ES-I3 (cell line): ENCODE measurements around the gene PTPN14.

Experiments
- H3K36me3 ChIP-seq: 2 replicates; pipeline ENCODE4 v1.6.1; 2013; ENCODE audit warnings: mild to moderate bottlenecking, low read length, control low read depth, moderate library complexity; ENCODE audit not compliant: insufficient read depth
- H3K4me1 ChIP-seq: 2 replicates; pipeline ENCODE4 v1.6.1; 2013; ENCODE audit warnings: mild to moderate bottlenecking, control low read depth, low read length; ENCODE audit not compliant: insufficient read depth
- H3K9ac ChIP-seq: 2 replicates; pipeline ENCODE4 v1.6.1; 2013; ENCODE audit warnings: low read depth, mild to moderate bottlenecking, low read length, moderate library complexity
- H3K9me3 ChIP-seq: 2 replicates; pipeline ENCODE4 v1.6.1; 2013; ENCODE audit warnings: mild to moderate bottlenecking, low read length, moderate library complexity; ENCODE audit not compliant: control insufficient read depth, insufficient read depth

Gene PTPN14

DNA sequence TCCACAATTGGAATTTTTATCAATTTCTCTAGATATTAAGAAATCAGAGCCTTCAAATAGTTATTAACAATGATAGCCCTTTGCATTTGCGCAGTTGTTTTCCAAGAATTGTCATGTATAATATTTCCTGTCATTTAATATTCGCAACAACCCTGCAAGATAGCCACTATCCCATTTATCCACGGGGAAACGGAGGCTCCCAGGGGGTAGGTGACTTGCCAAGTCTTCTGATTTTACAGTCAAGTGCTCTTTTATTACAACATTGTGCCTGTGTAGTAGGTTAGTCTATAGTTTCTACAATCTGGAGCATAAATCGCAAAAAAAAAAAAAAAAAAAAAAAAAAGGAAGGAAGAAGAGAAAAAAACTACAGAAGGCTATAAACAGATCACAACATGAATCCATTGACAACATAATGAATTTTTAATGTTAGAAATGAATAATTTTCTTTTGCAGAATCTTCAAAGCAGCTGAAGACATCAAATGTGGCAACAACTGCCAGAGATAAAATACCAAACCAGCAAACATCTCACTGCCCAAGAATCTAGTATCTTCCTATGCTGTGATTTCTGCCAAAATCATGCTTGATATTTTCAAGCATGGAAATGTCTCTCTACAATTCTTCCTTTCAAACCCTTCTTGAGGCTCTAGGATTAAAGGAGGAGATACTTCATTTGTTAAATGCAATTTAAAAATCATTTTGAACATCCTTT lies 125.5 kb downstream of the PTPN14 start:
- Histone ChIP-seq H3K9ac (no peak overlapping the region), H3K4me1 (peaks cover 31% of the 10 kb centered on the region), H3K36me3 (no peaks in the 10 kb centered on the region)

DNA sequence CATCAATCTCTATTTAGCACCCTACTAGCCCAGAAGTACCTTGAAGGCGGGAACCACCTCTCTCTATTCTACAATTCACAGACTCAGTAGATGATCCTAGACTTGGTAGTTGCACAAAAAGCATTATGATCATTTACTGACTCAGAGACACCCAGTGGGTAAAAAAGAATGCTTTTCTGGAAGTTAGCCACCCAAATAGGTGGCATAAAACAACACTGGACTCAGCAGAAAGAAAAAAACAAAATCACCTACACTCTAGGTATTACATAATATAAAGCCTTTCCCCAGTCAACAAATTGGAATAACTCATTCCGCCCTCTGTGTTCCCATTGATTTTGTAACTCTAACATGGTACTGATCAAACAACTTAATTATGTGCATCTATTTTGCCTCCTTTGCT lies 126.3 kb downstream of the PTPN14 start:
- H3K9ac ChIP-seq = no peak overlapping the region
- peaks cover 35% of the 10 kb centered on the region for H3K4me1 ChIP-seq
- H3K36me3 ChIP-seq = no peaks in the 10 kb centered on the region
- H3K9me3 ChIP-seq = no peaks in the 10 kb centered on the region

More for the DNA sequence above, 125.5 kb downstream of the PTPN14 start:
- H3K9me3 ChIP-seq = no peaks in the 10 kb centered on the region

DNA sequence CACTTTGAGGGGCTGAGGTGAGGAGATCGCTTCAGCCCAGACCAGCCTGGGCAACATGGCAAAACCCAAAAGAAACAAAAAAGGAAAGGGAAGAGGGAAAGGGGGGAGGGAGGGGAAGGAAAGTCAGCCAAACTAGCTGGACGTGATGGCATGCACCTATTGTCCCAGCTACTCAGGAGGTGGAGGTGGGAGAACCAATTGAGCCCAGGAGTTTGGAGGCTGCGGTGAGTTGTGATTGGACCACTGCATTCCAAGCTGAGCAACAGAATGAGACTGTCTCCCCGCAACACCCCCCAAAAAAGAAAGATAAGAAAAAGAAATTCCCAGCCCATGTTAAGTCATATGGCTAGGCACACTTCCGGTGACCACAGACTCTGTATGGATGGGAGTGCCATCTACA lies 128.4 kb downstream of the PTPN14 start:
- Histone ChIP-seq H3K9ac (no peak overlapping the region), H3K9me3 (no peaks in the 10 kb centered on the region), H3K4me1 (peaks cover 40% of the 10 kb centered on the region), H3K36me3 (no peaks in the 10 kb centered on the region)

DNA sequence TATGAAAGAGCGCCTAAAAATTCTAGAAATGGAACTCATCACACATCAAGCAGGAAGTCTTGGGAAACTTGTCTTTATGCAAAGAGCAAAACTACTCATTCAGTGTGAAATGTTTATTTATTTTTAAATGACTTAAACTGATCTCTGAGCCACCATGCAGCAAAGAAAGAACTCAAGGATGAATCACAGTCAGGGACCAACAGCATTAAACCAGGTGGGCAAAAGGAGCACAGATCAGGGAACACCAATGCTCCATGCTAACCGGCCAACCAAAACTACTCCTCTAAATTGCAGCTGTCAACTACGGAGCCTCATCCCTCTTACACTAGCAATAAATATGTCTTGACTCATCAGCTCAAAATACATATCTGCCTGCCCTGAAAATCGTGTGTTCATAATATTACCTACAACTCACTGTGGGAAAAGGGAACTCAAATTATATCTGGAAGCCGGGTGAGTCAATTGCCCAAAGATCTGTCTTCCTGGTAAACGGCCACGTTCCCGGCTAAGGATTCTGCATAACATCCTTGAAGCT lies 129.2 kb downstream of the PTPN14 start:
- H3K36me3 ChIP-seq = no peaks in the 10 kb centered on the region
- H3K9me3 ChIP-seq = no peaks in the 10 kb centered on the region
- no peak overlapping the region for H3K9ac ChIP-seq
- peaks cover 32% of the 10 kb centered on the region for H3K4me1 ChIP-seq

DNA sequence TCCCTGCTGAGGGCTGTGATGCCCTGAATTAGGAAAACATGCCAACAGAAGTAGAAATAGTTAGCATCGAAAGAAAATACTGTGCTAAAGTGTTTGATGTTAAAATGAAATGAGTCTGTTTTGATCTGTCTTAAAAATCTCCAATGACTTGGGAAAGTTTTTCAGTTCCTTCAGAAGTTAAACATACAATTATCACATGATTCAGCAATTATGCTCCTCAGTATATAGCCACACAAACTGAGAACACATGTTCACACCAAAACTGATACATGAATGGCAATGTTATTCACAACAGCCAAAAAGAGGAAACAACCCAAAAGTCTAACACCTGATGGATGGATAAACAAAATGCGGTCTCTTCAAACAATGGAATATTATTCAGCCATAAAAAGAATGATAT lies 130.6 kb downstream of the PTPN14 start:
- Histone ChIP-seq H3K9me3 (no peaks in the 10 kb centered on the region), H3K4me1 (peaks cover 32% of the 10 kb centered on the region), H3K36me3 (no peaks in the 10 kb centered on the region), H3K9ac (no peak overlapping the region)

DNA sequence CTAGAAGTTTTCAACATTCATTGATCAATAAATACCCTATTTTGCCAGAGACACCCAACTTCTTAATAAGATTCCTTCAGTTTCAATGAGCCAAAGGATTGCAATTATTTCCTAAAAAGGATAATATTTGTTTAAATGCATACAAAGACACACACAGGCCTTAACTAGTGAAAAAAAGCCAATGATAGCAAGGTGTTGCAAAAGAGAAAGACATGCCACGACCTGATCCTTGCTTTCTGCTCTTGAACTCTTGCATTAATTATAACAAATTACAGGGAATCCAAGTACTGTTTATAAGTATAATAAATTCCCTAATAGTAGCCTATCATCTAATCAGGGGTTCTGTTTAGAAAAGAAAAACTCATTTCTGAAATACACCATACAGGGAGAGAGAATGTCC lies 131.1 kb downstream of the PTPN14 start:
- Histone ChIP-seq H3K4me1 (peaks cover 34% of the 10 kb centered on the region), H3K36me3 (no peaks in the 10 kb centered on the region), H3K9ac (no peak overlapping the region), H3K9me3 (no peaks in the 10 kb centered on the region)

DNA sequence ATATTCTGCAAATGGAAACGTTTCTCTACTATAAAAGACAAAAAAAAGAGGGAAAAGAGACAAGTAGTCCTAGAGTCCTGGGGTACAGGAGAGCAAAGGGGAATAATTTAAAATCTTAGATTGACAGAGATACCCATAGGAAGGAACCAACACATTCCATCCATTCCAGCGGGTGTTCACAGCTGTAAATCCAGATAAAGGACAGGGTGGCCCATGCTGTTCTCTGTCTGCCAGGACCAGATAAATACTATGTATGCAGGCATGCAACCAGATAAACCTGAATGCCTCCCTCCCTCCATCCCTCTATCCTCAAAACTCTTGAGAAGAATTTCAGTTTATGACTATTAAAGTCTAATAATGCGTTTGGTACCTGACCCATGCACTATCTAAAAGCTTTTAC lies 131.8 kb downstream of the PTPN14 start:
- Histone ChIP-seq H3K9me3 (no peaks in the 10 kb centered on the region), H3K36me3 (no peaks in the 10 kb centered on the region), H3K4me1 (peaks cover 41% of the 10 kb centered on the region), H3K9ac (no peak overlapping the region)

DNA sequence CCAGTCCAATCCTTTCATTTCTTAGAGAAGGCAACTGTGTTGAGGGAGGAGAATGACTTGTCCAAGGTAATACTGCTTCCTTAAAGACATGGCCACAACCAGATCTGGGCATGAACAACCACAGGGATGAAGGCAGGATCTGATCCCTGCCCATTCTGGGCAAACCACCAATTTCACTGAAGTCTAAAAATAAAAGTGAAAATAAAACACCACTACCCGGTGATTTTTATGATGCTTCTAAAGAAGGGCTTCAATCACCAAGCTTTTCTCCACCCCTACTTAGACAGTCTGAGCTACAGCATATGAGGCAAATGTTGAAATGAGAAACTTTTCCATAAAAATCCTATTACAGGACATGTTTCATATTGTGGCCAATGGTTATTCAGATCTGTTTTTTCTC lies 133.0 kb downstream of the PTPN14 start:
- Histone ChIP-seq H3K9ac (no peak overlapping the region), H3K9me3 (no peaks in the 10 kb centered on the region), H3K36me3 (no peaks in the 10 kb centered on the region), H3K4me1 (peaks cover 43% of the 10 kb centered on the region)

DNA sequence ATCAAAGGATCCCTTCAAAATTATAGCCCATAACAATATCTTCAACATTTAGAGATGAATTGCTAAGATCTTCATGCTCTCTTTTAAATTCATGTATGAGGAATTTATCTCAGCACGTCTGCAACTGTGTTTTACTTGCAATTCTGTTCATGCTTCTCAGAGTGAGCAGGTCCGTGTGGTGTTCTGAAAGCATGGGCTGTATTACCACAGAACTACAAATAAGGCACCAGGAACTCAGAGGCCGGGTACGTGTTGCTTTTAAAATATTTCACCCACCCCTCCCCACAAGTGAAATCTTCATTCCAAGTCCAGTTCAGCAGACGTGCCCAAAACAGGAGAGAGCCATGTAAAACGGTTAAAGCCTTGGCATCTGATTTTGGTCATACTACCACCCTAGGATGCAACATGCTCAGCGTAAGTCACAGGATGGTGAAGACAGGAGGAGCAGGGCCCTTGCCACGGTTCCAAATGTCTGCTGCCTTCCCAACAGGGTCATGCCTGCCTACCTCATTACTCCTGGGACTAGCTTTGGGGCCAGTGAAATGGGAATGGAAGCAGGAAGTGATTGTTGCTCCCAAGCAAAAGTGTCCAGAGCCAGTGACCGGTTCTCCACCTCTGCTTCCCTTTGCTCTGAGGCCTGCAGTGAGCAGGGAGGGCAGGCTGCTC lies 133.7 kb downstream of the PTPN14 start:
- H3K4me1 ChIP-seq = peaks cover 37% of the 10 kb centered on the region
- no peaks in the 10 kb centered on the region for H3K36me3 ChIP-seq
- no peaks in the 10 kb centered on the region for H3K9me3 ChIP-seq
- H3K9ac ChIP-seq = no peak overlapping the region

DNA sequence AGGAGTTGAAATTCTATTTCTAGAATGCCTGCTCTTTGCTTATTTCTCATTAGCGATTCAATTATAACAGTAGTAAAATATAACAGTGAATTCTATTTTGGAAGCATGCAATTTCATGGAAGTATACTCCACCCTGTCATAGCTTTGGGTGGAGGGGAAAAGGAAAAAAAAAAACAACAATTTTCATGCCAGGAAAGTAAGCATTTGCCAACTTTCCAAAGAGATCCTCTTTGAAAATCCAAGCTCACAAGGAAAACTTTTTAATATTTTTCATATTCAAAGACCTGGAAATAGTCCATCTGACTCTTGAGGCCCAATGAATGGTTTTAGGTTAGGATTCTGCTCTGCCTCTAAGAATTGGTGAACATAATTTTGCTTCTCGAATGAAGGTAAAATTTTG lies 134.5 kb downstream of the PTPN14 start:
- Histone ChIP-seq H3K9me3 (no peaks in the 10 kb centered on the region), H3K4me1 (peaks cover 37% of the 10 kb centered on the region)

DNA sequence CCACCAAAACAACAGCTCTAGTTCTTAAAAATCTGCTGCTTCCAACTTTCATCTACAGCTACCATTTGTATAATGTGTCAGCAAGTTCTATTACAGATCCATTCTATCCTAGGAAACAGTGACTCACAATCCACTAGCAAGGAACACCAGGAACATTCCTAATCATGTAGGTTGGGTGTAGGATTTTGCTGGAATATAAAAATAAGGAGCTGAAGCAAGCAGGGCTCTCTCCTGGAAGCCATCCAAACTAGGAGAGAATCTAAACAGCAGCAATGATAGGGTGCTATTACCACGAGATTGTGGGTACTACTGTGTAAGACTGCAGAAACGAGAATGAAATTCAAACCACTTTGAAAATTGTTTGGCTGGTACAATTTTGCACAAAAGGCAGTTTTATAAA lies 135.0 kb downstream of the PTPN14 start:
- Histone ChIP-seq H3K9me3 (no peaks in the 10 kb centered on the region), H3K9ac (no peak overlapping the region), H3K36me3 (no peaks in the 10 kb centered on the region), H3K4me1 (peaks cover 37% of the 10 kb centered on the region)

More for the DNA sequence above, 134.5 kb downstream of the PTPN14 start:
- Histone ChIP-seq H3K9ac (no peak overlapping the region), H3K36me3 (no peaks in the 10 kb centered on the region)

DNA sequence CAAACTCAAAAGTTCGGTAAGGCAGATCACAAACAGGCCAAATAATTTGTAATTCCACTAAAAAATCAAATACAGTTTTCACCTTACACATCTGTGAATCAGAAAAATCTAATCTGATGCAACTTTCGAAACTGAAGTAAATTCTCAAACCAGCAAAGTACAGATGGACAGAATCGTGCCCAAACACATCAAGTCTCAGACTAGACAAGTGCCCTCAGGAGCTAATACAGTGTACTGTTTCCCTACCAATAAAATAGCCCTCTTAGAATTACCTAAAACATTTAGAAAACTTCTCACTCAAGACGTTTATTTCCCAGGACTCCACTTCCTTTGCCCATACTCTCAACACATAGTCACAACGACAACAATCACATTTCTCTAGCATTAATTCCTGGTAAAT lies 136.3 kb downstream of the PTPN14 start:
- Histone ChIP-seq H3K9me3 (no peaks in the 10 kb centered on the region), H3K9ac (no peak overlapping the region), H3K4me1 (peaks cover 24% of the 10 kb centered on the region), H3K36me3 (no peaks in the 10 kb centered on the region)

DNA sequence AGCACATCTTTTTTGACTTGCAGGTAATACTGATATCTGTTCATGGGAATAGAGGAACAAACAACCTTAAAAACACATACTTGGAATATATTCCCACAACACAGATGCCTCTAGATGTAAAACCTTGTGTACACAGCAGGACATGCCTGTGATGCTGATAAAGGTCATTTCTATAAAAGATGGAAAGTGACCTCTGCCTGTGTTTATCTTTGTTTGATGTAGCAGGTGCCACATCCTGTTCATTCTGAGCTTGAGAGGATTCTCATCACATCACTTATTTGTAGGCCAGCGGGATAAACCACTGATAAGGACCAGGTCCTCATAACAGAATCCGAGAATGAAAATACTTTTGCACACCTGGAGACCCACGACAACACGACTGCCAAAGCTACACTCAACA lies 136.7 kb downstream of the PTPN14 start:
- Histone ChIP-seq H3K4me1 (peaks cover 22% of the 10 kb centered on the region), H3K9me3 (no peaks in the 10 kb centered on the region), H3K9ac (no peak overlapping the region)

DNA sequence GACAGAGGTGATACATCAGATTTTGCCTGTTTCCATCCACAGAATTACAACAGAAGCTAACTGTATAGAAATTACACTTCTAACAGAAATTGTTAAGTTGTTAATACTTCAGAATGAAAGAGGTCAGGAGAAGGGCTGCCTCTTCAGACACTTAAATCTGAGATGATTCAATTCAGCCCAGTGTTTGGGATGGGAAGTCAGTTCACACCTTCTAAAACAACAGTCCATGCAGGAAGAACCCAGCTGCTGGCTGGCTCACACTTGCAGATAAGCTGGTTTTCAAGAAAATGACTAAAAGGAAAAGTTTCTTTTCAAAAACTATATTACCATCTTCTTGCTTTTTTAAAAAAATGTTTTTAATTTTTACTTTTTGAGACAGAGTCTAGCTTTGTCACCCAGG lies 138.1 kb downstream of the PTPN14 start:
- no peak overlapping the region for H3K9ac ChIP-seq
- H3K9me3 ChIP-seq = no peaks in the 10 kb centered on the region
- peaks cover 11% of the 10 kb centered on the region; the same call in 1 of the 2 replicates for H3K4me1 ChIP-seq
- no peaks in the 10 kb centered on the region for H3K36me3 ChIP-seq

More for the DNA sequence above, 136.7 kb downstream of the PTPN14 start:
- no peaks in the 10 kb centered on the region for H3K36me3 ChIP-seq
